Activated T-cell treated with anti-CD3 and anti-CD28 coated beads, Interleukin-2, amount 50 U/mL, for 1 hour (primary cell): ENCODE measurements around the gene ALDH1L2.

ENCODE experiments used
- DNase-seq: peaks from one replicate; pipeline ENCODE4 v3.0.0-alpha.2; 2020

ALDH1L2 gene

DNA sequence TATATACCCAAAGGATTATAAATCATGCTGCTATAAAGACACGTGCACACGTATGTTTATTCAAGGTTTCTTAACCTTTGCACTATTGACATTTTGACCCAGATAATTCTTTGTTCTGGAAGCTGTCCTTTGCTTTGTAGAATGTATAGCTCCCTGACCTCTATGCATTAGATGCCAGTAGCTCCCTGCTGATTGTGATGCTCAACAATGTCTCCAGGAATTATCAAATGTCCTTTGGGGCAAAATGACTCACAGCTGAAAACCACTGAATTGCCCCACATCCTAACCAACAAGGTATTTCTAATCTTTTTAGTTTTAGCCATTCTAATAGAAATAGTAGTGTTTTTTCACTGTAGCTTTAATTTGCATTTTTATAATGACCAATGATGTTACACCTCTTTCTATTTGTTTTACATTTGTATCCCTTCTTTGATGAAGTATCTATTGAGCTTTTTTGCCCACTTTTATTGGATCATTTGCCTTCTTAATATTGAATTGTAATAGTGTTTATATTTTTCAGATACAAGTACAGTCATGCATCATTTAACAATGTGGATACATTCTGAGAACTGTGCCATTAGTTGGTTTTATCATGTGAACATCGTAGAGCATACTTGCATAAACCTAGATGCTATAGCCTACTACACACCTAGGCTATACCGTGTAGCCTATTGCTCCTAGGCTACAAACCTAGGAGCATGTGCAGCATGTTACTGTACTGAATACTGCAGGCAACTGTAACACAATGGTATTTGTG, 108.5 kb downstream of the ALDH1L2 start:
- DNase-seq = no peak

GRCh38 chr12:104974626-104975290, 109.5 kb downstream of the ALDH1L2 start:
- no peak for DNase-seq

DNA sequence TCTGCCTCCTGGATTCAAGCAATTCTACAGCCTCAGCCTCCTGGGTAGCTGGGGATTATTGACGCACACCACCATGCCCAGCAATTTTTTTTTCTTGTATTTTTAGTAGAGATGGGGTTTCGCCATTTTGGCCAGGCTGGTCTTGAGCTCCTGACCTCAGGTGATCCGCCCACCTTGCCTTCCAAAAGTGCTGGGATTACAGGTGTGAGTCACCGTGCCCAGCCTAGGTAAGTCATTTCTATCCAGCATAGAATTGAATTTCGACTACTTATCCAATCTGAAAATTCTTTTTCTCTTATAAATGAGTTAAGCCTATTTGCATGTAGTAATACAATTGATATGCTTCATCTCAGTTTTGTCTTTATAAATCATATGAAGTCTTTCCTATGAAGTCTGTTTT, 111.0 kb downstream of the ALDH1L2 start:
- DNase-seq = no peak

GRCh38 chr12:104971306-104971705, 113.0 kb downstream of the ALDH1L2 start:
- DNase-seq = no peak
